HG02623 (cell line): ENCODE measurements around the gene CLDN9.

Experiments used
- ATAC-seq: cut with Tn5 transposase; IDR thresholded peaks from one replicate; pipeline ENCODE4 v1.9.1; 2021; ENCODE audit warnings: moderate library complexity; ENCODE audit not compliant: unreplicated experiment

CLDN9 gene

DNA sequence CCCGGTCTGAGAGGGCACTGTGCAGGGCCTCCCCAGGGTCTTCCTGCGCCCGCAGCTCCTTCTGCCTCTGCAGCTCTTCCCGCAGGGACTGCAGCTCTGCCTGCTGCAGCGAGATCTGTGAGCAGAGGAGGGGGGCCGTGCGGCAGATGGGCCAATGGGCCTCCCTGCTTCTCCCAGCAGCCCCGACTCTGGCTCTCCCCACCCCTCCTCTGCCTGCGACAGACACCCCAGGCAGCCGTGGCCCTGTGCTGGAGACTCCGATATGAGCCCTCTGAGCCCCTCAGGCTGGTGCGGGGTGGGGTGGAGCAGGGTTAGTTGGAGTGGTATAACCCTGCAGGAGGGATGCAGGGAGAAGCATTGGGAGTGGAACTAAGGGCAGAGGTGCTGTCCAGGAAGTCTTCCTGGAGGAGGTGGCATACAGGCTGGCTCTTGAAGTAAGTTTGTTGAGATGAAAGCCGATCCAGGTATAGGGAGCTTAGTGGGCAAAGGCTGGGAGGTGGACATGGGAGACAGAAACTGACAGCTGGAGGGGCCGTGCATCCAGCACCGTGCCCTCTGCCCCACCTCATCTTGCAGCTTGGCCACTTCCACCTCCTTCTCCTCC lies 16.1 kb downstream of the CLDN9 start:
- ATAC-seq = no peak

DNA sequence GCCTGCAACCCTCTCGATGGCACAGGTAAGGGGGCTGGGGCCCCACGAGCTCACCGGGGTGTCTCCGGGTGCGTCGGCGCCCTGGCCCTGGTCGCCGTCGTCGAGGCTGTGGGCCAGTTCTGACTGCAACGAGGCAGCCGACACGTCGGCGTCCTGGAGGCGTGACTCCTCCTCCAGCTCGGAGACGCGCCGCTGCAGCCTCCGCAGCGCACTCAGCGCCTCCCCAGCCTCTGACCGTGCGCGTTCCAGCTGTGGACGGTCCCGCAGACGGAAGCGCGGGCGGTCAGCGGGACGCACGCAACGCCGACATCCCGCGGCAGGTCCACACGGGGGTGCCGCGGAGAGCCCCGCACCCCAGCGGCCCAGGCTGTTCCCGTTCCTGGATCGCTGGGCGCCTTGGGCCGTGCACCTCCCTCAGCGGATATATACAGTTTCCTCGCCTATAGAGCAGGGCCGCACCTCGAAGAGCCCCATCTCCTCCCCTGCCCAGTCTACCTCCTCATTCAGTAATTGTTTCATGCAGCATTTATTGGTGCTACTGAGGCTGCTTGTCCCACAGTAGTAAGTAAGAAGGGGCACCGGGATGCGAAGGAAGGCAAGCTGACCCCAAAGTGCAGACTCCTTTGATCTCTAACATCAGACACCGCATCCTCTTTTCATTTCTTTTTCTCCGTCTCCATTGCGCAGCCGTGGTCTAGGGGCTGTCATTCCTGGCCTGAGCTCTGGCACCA lies 16.9 kb downstream of the CLDN9 start:
- ATAC-seq = no peak

DNA sequence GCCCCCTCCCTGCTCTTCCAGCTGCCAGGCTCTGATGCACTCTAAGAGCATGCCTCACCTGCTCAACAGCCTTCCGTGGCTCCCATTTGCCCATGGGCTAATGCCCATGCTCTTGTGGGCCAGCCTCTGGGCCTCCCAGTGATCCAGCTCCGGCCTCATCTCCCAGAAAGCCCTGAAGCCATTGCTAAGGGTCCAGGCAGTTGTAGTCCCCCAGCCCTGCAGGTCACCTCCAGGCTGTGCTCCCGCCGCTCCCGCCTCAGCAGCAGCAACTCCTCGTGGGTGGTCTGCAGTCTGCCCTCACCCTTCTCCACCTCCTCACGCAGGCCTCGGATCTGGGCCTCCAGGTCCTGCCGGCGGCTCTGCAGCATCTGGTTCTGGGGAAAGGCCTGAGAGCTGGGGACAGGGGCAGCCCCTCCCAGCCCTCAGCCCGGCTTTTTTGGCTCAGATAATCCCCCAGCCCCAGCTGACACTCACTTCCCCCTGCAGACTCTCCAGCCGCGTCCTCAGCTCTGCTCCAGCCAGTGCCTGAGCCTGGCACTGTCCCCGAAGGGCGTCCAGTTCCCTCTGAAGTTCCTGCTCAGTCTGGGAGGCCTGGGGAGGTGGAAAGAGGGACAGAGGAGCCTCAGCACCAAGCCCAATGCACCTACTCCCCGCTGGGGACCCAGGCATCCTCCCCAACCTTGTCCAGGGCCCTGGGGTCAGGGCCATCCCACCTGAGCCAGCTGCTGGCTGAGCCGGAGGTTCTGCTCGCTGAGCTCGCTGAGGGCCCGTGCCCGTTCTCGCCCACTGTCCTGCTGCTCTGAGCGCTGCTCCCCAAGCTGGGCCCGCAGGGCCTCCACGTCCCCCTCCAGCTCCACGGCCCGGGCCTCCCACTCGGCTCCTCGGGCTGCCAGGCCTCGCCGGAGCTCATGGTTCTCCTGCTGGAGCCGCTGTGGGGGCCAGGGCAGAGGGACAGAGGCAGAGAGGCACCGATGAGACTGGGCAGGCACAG lies 17.8 kb downstream of the CLDN9 start:
- ATAC-seq = no peak

DNA sequence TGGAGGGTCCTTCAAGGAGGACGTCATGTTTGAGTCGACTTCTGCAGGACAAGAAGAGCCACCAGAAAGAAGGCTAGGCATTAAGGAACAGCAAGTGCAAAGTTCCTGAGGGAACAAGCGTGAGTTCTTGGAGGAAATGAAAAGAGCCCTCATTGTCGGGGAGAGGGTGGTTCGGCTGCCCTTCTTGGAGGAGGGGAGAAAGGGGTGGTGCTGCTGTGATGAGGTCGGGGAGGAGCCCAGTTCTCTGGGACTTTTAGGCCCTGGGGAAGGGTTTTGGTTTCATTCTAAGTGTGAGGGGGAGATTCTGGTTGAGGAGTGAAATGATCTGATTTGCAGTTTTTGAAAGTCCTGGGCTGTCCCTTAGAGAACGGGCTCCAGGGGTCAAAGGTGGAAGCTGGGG lies 19.9 kb downstream of the CLDN9 start:
- no peak for ATAC-seq

DNA sequence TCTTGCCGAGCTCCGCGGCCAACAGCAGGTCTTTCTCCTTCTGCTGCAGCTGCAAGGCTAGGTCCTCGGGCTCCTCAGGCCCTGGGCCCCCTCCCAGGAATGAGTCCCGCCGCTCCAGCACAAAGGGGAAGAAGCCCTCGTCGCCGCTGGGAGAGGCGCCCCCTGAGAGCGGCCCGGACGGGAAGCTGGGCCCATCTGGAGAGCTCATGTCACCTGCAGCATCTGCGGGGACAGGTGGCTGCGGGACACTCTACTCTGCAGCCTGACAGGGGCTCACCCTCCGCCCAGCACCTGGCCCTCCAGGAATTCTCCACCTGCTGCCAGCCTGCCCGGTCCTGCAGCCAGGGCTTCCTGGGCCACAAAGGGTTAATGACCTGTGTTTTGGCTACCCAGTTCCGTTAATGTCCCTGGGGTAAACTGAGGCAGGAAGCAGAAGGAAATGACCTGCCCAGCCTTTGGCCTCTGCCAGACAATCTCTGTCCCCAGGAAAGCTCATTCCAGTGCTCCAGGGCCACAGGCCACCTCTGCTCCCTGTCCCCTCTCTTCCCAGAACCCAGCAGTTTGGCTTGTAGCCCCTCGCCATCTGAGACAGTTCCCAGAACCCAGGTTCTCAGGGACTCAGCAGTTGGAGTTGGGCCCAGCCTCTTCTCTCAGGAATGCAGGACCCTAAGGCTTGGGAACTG lies 22.7 kb downstream of the CLDN9 start:
- no peak for ATAC-seq

DNA sequence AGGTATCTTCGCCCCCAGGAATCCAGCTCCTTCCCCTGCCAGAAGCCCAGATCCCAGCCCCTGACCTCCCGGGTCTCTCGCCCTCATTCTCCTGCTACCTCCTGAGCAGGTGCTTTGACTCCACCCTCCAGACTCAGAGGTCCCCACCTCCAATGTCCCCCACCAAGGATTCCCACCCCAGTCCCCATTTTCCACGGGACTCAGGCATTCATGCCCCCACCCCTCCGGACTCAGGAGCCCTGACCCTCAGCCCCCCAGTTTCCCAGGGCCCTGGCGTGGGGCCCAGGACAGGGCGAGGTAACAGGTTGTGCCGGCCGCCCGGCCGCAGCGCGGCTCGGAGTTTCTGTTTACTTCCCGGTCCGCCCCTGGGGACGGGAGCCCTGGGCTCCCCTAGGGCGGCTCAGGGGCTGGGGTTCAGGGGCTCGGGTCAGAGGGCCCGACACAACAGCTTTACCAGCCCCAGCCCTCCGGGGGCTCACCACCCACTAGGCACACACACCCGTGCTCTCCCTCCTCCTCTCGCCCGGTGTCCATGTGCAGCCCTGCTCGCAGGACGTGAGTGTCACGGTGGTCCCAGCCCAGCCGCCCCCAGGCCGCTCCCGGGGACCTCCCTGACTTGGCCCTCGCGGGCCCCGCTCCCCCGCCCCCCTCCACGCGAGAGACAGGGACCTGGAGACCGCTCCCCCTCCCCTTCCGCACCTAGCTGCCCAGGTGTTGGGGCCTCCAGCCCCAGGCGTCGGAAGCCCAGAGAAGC lies 23.4 kb downstream of the CLDN9 start:
- ATAC-seq = no peak

DNA sequence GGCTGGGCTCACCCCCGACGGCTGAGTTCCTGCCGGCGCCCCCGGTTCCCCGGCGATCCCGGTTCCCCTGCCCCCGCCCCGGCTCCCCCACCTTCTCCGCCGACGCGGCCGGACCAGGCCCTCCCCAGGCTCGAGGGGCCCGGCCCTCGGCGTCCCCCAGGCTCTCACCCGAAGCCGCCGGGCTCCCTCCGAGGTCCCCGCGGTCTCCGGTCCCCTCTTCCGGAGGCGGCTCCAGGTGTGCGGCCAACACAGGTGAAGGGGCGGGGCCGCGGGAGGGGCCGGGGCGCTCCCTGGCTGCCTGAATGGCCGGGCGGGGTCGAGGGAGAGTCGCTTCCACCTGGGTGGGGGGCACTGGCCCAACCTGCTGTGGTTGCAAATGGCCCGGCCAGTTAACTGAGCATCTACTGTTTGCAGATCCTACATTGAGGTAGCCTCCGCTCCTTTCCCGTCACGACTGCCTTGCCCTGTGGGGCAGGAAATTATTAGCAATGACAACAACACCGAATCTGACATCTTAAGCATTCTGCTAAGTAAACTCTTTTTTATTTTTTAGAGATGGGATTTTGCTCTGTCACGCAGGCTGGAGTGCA lies 24.1 kb downstream of the CLDN9 start, which contains the start of gene BICDL2:
TSS of gene BICDL2 (minus strand) at position 219 of the 590 bp plus-strand sequence. CDS start 1,448 bp downstream, outside the sequence.
- no peak for ATAC-seq

DNA sequence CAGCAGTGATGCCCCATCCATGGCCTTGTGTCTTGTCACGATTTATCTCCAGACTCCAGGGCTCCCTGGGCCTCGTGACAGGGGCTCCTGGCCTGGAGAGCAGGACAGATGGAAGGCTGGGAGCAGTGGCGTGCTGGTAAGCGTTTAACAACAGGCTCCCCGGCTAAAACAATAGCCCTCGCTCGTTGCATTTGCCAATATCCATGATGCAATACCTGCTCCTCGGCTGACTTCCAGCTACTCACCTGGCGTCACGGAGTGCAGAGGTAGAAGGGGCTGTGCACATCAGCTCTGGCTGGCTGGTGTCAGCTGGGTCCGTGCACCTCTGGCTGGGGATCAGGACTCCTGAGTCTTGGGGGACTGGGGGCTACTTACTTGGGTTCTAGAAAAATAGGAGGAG lies 25.5 kb downstream of the CLDN9 start:
- no peak for ATAC-seq

DNA sequence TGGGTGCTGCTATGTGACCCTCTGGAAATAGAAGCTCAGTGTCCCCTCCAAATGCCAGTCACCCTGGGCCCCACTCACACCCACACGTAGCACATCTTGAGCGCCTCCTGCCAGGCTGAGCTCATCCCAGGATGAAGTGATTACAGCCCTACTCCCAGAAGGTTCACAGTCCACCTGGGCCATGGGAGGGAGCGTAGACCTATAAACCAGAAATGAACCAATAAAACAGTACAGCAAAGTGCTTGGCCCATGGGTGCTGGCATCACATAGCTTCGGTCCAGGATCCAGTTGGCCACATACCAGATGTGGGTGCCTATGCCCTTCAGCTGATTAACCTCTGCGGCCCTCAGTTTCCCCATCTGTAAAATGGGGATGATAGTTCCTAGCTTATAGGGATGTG lies 26.2 kb downstream of the CLDN9 start:
- no peak for ATAC-seq

DNA sequence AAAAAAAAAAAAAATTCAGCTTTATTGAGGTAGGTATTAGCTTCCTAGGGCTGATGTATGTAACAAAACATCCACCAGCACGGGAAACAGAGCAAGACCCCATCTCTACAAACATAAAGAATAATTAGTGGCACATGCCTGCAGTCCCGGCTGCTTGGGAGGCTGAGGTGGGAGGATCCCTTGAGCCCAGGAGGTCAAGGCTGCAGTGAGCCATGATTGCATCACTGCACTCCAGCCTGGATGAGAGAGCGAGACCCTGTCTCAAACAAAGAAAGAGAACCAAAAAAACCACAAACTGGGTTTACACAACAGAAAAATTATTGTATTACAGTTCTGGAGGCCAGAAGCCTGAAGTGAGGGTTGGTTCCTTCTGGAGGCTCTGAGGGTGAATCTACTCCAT lies 29.7 kb downstream of the CLDN9 start:
- ATAC-seq = no peak

DNA sequence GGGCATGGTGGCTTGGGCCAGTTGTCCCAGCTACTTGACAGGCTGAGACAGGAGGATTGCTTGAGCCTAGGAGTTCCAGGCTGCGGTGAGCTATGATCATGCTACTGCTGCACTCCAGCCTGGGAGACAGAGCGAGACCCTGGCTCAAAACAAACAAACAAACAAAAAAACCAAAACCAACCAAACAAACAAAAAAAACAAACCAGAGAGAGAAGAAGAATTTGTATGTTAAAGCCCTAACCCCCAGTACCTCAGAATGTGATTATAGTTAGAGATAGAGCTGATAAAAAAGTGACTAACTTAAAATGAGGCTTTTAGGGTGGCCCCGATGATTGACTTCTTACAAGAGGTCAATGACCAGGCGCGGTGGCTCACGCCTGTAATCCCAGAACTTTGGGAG lies 32.0 kb downstream of the CLDN9 start:
- ATAC-seq = no peak

DNA sequence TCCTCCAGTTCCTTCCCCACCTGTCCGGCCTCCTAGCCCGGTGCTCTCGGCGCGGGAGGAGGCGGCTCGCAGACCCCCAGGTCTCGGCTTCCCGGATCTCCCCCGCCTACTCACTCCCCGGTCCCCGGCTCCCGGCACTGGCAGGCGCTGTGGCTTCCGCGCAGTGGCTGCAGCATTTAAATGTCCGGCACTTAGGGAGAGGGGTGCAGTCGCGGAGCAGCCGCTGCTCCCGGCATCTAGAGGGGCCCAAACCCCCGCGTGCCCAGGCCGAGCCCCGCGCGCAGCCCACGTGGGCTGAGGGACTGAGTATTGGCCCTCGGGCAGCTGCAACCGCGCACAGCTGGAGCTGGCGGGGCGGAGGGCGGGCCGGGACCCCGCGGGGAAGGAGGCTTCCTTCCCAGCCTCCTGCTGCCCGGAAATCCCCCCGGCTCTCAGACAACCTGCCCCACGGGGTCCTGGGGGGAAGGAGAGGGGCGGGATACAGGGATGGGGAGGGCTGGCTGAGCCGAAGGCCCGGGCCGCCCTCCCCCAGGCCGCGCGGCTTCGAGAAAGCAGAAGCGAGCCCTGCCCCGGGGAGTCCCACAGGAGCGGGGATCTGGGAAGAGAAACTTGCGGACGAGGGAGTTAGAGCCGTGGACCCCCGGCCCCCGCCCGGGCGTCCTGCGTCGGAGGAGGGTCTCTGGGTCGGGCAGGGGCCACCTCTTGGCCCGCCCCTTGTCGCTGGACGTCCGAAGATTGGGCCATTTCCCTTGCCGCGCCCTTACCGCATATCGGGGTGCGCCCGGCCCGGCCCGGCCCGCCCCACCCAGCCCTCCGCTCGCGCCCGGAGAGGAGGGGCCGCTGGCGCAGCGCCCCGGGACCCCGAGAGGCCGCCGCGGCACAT lies 33.3 kb downstream of the CLDN9 start, which contains the start of gene MMP25:
TSS of gene MMP25 (plus strand) at position 804 of the 883 bp plus-strand sequence. CDS start 357 bp downstream, outside the sequence.
- no peak for ATAC-seq

DNA sequence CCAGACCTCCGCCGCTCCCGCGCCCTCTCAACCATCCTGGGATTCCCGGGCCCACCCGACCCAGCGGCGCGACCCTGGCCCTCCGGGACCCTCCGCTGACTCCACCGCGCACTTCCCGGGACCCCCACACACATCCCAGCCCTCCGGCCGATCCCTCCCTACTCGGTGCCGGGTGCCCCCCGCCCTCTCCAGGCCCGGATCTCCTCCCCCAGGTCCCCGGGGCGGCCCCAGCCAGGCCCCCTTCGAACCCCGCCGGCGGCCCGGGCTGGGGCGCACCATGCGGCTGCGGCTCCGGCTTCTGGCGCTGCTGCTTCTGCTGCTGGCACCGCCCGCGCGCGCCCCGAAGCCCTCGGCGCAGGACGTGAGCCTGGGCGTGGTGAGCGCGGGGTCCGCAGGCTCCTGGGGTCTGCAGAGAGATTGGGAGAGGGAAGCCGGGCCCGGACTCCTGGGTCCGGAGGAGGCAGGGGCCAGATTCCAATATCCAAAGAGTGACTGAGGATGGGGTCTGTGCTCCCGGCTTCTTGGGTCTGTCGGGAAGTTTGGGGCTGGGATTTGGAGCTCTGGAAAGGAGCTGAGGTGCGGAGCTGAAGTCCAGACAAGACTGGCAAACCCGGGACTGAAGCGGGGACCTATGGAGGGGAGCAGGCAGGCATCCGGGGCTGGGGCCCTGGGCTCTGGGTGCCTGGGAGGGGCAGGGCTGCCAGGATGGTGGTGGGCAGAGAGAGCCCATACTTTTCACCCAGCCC lies 34.1 kb downstream of the CLDN9 start:
- no peak for ATAC-seq

DNA sequence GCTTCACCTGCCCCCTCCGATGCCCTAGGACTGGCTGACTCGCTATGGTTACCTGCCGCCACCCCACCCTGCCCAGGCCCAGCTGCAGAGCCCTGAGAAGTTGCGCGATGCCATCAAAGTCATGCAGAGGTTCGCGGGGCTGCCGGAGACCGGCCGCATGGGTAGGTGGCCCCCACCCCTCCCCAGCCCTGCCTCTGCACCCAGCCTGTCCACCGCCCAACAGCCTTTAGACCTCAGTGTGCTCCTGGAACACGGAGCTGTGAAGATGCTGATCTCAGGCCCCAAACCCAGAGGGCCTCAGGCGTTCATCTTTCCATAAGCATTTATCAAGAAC lies 34.6 kb downstream of the CLDN9 start:
- no peak for ATAC-seq

DNA sequence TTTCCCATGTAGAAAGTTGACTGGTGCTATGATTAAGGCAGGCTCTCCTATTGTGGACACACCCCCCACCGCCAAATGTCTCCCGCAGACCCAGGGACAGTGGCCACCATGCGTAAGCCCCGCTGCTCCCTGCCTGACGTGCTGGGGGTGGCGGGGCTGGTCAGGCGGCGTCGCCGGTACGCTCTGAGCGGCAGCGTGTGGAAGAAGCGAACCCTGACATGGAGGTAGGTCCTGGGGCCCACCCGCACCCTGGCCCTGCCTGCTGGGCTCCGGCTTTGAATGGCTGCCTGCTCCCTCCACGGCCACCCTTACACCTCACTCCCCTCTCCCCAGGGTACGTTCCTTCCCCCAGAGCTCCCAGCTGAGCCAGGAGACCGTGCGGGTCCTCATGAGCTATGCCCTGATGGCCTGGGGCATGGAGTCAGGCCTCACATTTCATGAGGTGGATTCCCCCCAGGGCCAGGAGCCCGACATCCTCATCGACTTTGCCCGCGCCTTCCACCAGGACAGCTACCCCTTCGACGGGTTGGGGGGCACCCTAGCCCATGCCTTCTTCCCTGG lies 37.3 kb downstream of the CLDN9 start:
- no peak for ATAC-seq

DNA sequence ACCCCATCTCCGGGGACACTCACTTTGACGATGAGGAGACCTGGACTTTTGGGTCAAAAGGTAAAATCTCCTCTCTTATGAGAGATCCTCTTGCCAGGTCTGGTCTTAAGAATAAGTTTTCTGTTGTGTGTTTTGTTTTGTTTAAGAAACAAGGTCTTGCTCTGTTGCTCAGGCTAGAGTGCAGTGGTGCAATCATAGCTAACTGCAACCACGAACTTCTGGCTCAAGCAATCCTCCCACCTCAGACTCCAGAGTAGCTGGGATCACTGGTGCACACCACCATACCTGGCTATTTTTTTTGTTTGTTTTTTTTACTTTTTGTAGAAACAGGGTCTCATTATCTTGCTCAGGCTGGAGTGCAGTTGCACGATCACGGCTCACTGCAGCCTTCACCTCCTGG lies 37.8 kb downstream of the CLDN9 start:
- no peak for ATAC-seq

DNA sequence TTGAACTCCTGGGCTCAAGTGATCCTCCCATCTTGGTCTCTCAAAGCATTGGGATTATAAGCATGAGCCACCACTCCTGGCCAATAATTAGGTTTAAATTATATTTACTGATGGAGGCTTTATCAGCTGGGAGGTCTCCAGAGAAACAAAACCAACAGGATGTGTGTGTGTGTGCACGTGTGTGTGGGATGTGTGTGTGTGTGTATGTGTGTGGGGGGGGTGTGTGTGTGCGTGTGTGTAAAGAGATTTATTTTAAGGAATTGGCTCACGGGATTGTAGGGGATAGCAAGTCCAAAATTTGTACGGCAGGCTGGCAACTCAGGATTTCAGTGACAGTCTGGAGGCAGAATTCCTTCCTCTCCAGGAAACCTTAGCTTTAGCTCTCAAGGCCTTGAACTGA lies 38.3 kb downstream of the CLDN9 start:
- no peak for ATAC-seq

DNA sequence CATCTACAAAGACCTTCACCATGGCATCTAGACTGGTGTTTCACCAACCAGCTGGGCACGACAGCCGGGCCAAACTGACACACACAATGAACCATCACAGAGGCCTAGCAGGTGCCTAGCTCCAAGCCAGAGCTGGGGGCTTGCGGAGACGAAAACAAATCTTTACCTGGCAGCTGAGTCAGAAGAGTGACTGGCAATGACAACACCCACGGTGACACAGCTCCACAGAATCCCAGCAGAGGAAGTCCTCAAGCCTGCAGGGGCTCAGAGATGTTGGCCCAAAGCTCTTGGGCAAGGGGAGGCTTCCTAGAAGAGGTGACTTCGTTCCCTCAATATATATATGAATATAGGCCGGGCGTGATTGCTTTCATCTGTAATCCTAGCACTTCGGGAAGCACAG lies 38.8 kb downstream of the CLDN9 start:
- no peak for ATAC-seq
